Iris pigment epithelial cell (primary cell): ENCODE data around the gene ZBED1.
"Not testable (repeated sequence)": the region's sequence is repeated elsewhere in the genome, so short reads cannot be mapped to it uniquely, and the experiment has no call there.

ENCODE experiments used
- DNase-seq: peaks from one replicate; pipeline ENCODE4 v3.0.0-alpha.2; 2011; ENCODE audit warnings: low read depth

The ZBED1 gene

GRCh38 chrX:2474280-2474962, 26.4 kb downstream of the ZBED1 start:
- no peak for DNase-seq

GRCh38 chrX:2473064-2473463, 27.7 kb downstream of the ZBED1 start:
- not testable (repeated sequence) for DNase-seq

- DNase-seq = no peak
Observed at GRCh38 chrX:2471641-2472040, 29.1 kb downstream of the ZBED1 start.

GRCh38 chrX:2471126-2471525, 29.6 kb downstream of the ZBED1 start:
- DNase-seq = not testable (repeated sequence)

GRCh38 chrX:2469852-2470251, 30.9 kb downstream of the ZBED1 start:
- DNase-seq = not testable (repeated sequence)

- DNase-seq = no peak
Observed at GRCh38 chrX:2469196-2469685, 31.5 kb downstream of the ZBED1 start.

- DNase-seq = no peak
Observed at GRCh38 chrX:2468261-2469195, 32.2 kb downstream of the ZBED1 start.

- DNase-seq = peak; percentile 8
Observed at GRCh38 chrX:2466876-2467656, 33.7 kb downstream of the ZBED1 start.

- DNase-seq = no peak
Observed at GRCh38 chrX:2464677-2465166, 36.1 kb downstream of the ZBED1 start.

GRCh38 chrX:2463973-2464676, 36.7 kb downstream of the ZBED1 start:
- no peak for DNase-seq

GRCh38 chrX:2463481-2463880, 37.3 kb downstream of the ZBED1 start:
- DNase-seq = not testable (repeated sequence)

GRCh38 chrX:2462780-2463179, 38.0 kb downstream of the ZBED1 start:
- DNase-seq = no peak

- DNase-seq = no peak
Observed at GRCh38 chrX:2462074-2462473, 38.7 kb downstream of the ZBED1 start.

- no peak for DNase-seq
Observed at GRCh38 chrX:2461711-2462016, 39.1 kb downstream of the ZBED1 start.

- DNase-seq = not testable (repeated sequence)
Observed at GRCh38 chrX:2460821-2461710, 39.7 kb downstream of the ZBED1 start.

GRCh38 chrX:2460048-2460447, 40.7 kb downstream of the ZBED1 start:
- DNase-seq = not testable (repeated sequence)

- DNase-seq = no peak
Observed at GRCh38 chrX:2458309-2458708, 42.5 kb downstream of the ZBED1 start.

GRCh38 chrX:2457289-2458133, 43.3 kb downstream of the ZBED1 start:
- no peak for DNase-seq

GRCh38 chrX:2456091-2456490, 44.7 kb downstream of the ZBED1 start:
- DNase-seq = not testable (repeated sequence)

GRCh38 chrX:2454620-2455019, 46.2 kb downstream of the ZBED1 start:
- DNase-seq = not testable (repeated sequence)
